ENCODE results near the gene TEKT5.

- TF ChIP-seq CTCF (conservative IDR thresholded peaks at IDR 0.05), result no peak
- no peak for TF ChIP-seq EZH2 (IDR thresholded peaks at IDR 0.05; ENCODE audit: low read depth)
These were observed 18.9 kb downstream of the TEKT5 start for GRCh38 chr16:10675861-10676260.

Measured in PC-9 (cell line).